Upper lobe of left lung (tissue), 4 donors: Measurements from ENCODE around the gene SORBS1.

Experiments
- EP300 ChIP-seq, 4 donors: sonication (generic); formaldehyde crosslinking; IDR thresholded peaks; one replicate each; pipeline ENCODE4 v1.5.1; 2017; ENCODE audit warnings: antibody characterized with exemption in 4 of 4, control low read depth in 2 of 4
- POLR2A ChIP-seq, 4 donors: fragments of 450-650 bp; IDR thresholded peaks; one replicate each; pipeline ENCODE4 v1.5.1; 2016 to 2017; ENCODE audit warnings: antibody characterized with exemption in 4 of 4, mild to moderate bottlenecking in 2 of 4
- POLR2AphosphoS5 ChIP-seq, 2 donors: sonication (generic); formaldehyde crosslinking; IDR thresholded peaks; one replicate each; pipeline ENCODE4 v1.5.1; 2017; ENCODE audit warnings: antibody characterized with exemption in 2 of 2
- TF ChIP-seq, protein P1 (sequence below), 6 experiments: fragments of 450-650 bp in 4 of 6; fragments of 200-600 bp in 2 of 6; sonication (generic) in 2 of 6; IDR thresholded peaks; one replicate each; pipeline ENCODE4 v1.5.1; 2016 to 2019; ENCODE audit warnings: antibody characterized with exemption in 6 of 6

DNA sequence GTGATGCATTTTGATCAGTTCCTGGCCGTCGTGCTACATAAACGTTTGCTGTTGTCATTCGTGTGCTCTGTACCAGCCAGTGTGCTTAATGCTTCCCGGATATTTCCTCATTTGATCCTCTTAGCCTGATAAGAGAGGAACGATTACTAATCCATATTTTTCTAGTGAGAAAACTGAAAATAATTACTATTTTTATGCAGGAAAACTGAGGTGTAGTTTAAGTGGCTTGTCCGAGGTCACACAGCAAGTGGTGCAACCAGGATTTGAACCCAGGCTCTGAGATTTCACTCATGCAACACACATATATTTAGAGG is 650 bp upstream of the SORBS1 start:
- TF ChIP-seq, protein P1, sequence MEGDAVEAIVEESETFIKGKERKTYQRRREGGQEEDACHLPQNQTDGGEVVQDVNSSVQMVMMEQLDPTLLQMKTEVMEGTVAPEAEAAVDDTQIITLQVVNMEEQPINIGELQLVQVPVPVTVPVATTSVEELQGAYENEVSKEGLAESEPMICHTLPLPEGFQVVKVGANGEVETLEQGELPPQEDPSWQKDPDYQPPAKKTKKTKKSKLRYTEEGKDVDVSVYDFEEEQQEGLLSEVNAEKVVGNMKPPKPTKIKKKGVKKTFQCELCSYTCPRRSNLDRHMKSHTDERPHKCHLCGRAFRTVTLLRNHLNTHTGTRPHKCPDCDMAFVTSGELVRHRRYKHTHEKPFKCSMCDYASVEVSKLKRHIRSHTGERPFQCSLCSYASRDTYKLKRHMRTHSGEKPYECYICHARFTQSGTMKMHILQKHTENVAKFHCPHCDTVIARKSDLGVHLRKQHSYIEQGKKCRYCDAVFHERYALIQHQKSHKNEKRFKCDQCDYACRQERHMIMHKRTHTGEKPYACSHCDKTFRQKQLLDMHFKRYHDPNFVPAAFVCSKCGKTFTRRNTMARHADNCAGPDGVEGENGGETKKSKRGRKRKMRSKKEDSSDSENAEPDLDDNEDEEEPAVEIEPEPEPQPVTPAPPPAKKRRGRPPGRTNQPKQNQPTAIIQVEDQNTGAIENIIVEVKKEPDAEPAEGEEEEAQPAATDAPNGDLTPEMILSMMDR (IDR thresholded peaks at IDR 0.05): no peak
- TF ChIP-seq POLR2A (IDR thresholded peaks at IDR 0.05) (no peak), POLR2AphosphoS5 (IDR thresholded peaks at IDR 0.05) (no peak), EP300 (IDR thresholded peaks at IDR 0.05) (no peak)
